Endodermal cell (in vitro differentiated cells): ENCODE data around the gene CORO2B. TPM values are rescaled to one million over a fixed set of nuclear protein-coding genes. Genes with fewer than 3 reads are reported as not detected.

Experiments
- DNase-seq: peaks from one replicate; pipeline ENCODE4 v3.0.0-alpha.2; 2017
- H3K27ac ChIP-seq: 2 replicates; pipeline ENCODE4 v1.5.1; 2013; ENCODE audit warnings: mild to moderate bottlenecking, low read depth, low read length, moderate library complexity
- H3K27me3 ChIP-seq: 2 replicates; pipeline ENCODE4 v1.6.1; 2013; ENCODE audit warnings: mild to moderate bottlenecking, low read length, moderate library complexity; ENCODE audit not compliant: insufficient read depth, control insufficient read depth, poor library complexity, severe bottlenecking
- H3K36me3 ChIP-seq: 2 replicates; pipeline ENCODE4 v1.7.0; 2013; ENCODE audit warnings: mild to moderate bottlenecking, low read length, moderate library complexity; ENCODE audit not compliant: control insufficient read depth, insufficient read depth
- H3K4me1 ChIP-seq: one replicate; pipeline ENCODE4 v1.7.0; 2013; ENCODE audit warnings: low read length; ENCODE audit not compliant: control insufficient read depth, insufficient read depth
- H3K4me3 ChIP-seq: 2 replicates; pipeline ENCODE4 v1.5.1; 2013; ENCODE audit warnings: mild to moderate bottlenecking, low read length, moderate library complexity
- H3K9ac ChIP-seq: 2 replicates; pipeline ENCODE4 v1.6.1; 2013; ENCODE audit warnings: mild to moderate bottlenecking, low read length, moderate library complexity; ENCODE audit not compliant: poor library complexity, severe bottlenecking; ENCODE audit errors: extremely low read depth
- H3K9me3 ChIP-seq: 2 replicates; pipeline ENCODE4 v1.6.1; 2013; ENCODE audit warnings: mild to moderate bottlenecking, low read length, moderate library complexity; ENCODE audit not compliant: control insufficient read depth
- H3K27ac Mint-ChIP-seq: 2 replicates; pipeline ENCODE4 v1.8.0; 2020; ENCODE audit warnings: mixed read lengths
- H3K27me3 Mint-ChIP-seq: 2 replicates; pipeline ENCODE4 v1.8.0; 2021; ENCODE audit warnings: mild to moderate bottlenecking, mixed read lengths; ENCODE audit not compliant: insufficient read depth
- H3K36me3 Mint-ChIP-seq: 2 replicates; pipeline ENCODE4 v1.8.0; 2020; ENCODE audit warnings: low read depth, mixed read lengths
- H3K4me1 Mint-ChIP-seq: 2 replicates; pipeline ENCODE4 v1.8.0; 2020; ENCODE audit warnings: mixed read lengths
- H3K4me3 Mint-ChIP-seq: 2 replicates; pipeline ENCODE4 v1.8.0; 2020; ENCODE audit warnings: mild to moderate bottlenecking, moderate library complexity, mixed read lengths
- H3K9me3 Mint-ChIP-seq: 2 replicates; pipeline ENCODE4 v1.8.0; 2020; ENCODE audit warnings: mild to moderate bottlenecking, mixed read lengths
- CTCF ChIP-seq: fragments of 200-600 bp; sonication (generic); conservative IDR thresholded peaks from 2 replicates; pipeline ENCODE4 v1.5.0; 2021; ENCODE audit warnings: antibody characterized with exemption, mild to moderate bottlenecking
- WGBS, 2 experiments: methylation state at CpG; one replicate each; pipeline versions ENCODE4 v1.1.5 to v1.1.7; 2013; ENCODE audit warnings: missing lambda C conversion rate in 2 of 2, mixed read lengths in 1 of 2; ENCODE audit not compliant: insufficient coverage in 1 of 2, insufficient read length in 1 of 2; 5-methylcytosine and 5-hydroxymethylcytosine counted together
- total RNA-seq, 2 donors: library from RNA; stranded (reverse); fragmentation: NEBNext Ultra II Directional in 1 of 2; extraction: Animal tissue kit (Norgen Biotek cat#: 25700) in 1 of 2; gene quantifications; 2 replicates in 1 of 2; 3 replicates in 1 of 2; pipeline ENCODE4 v1.2.1, GENCODE V29; 2021

The CORO2B gene
- total RNA-seq, 2 donors from 2014 or later = 1.1 to 1.2 TPM

GRCh38 chr15:68592544-68592943 is 13.8 kb downstream of the CORO2B start:
- H3K27ac ChIP-seq = no peak overlapping the region
- peaks cover 7% of the 10 kb centered on the region for H3K27me3 Mint-ChIP-seq
- no peaks in the 10 kb centered on the region for H3K9me3 Mint-ChIP-seq
- no peak overlapping the region for H3K27ac Mint-ChIP-seq
- WGBS, 2 experiments = 93 to 98% methylated on average over 3 of the region's 3 CpGs
- H3K36me3 Mint-ChIP-seq = no peaks in the 10 kb centered on the region
- no peaks in the 10 kb centered on the region for H3K36me3 ChIP-seq
- H3K4me3 ChIP-seq = no peak overlapping the region
- no peak for TF ChIP-seq CTCF
- H3K27me3 ChIP-seq = no peaks in the 10 kb centered on the region
- peaks cover 15% of the 10 kb centered on the region for H3K4me1 Mint-ChIP-seq
- no peak for DNase-seq
- no peaks in the 10 kb centered on the region for H3K9me3 ChIP-seq
- H3K9ac ChIP-seq = no peak overlapping the region
- H3K4me3 Mint-ChIP-seq = no peak overlapping the region
- H3K4me1 ChIP-seq = peaks cover 18% of the 10 kb centered on the region

GRCh38 chr15:68593341-68593740 is 14.5 kb downstream of the CORO2B start:
- Histone ChIP-seq H3K9ac (no peak overlapping the region), H3K4me1 (peaks cover 18% of the 10 kb centered on the region), H3K4me3 (no peak overlapping the region), H3K27me3 (no peaks in the 10 kb centered on the region), H3K36me3 (no peaks in the 10 kb centered on the region), H3K27ac (no peak overlapping the region), H3K9me3 (no peaks in the 10 kb centered on the region)
- DNase-seq = no peak
- no peak for TF ChIP-seq CTCF
- 50 to 84% methylated on average over 1 of the region's 1 CpG for WGBS, 2 experiments
- H3K27ac Mint-ChIP-seq = no peak overlapping the region
- H3K4me1 Mint-ChIP-seq = peaks cover 15% of the 10 kb centered on the region
- peaks cover 9% of the 10 kb centered on the region for H3K27me3 Mint-ChIP-seq
- no peak overlapping the region for H3K4me3 Mint-ChIP-seq
- no peaks in the 10 kb centered on the region for H3K9me3 Mint-ChIP-seq
- H3K36me3 Mint-ChIP-seq = no peaks in the 10 kb centered on the region

GRCh38 chr15:68593828-68594532 is 15.2 kb downstream of the CORO2B start:
- Histone ChIP-seq H3K36me3 (no peaks in the 10 kb centered on the region), H3K4me1 (peaks cover 11% of the 10 kb centered on the region), H3K9ac (no peak overlapping the region), H3K27me3 (no peaks in the 10 kb centered on the region), H3K9me3 (no peaks in the 10 kb centered on the region), H3K27ac (no peak overlapping the region), H3K4me3 (no peak overlapping the region)
- no peak for TF ChIP-seq CTCF
- WGBS, 2 experiments = 87 to 98% methylated on average over 5 of the region's 5 CpGs
- Mint-ChIP-seq H3K4me3 (no peak overlapping the region), H3K4me1 (peaks cover 10% of the 10 kb centered on the region), H3K36me3 (no peaks in the 10 kb centered on the region), H3K9me3 (no peaks in the 10 kb centered on the region), H3K27me3 (peaks cover 9% of the 10 kb centered on the region), H3K27ac (no peak overlapping the region)
- no peak for DNase-seq
